ENCODE data around the gene PTPN9.

DNA sequence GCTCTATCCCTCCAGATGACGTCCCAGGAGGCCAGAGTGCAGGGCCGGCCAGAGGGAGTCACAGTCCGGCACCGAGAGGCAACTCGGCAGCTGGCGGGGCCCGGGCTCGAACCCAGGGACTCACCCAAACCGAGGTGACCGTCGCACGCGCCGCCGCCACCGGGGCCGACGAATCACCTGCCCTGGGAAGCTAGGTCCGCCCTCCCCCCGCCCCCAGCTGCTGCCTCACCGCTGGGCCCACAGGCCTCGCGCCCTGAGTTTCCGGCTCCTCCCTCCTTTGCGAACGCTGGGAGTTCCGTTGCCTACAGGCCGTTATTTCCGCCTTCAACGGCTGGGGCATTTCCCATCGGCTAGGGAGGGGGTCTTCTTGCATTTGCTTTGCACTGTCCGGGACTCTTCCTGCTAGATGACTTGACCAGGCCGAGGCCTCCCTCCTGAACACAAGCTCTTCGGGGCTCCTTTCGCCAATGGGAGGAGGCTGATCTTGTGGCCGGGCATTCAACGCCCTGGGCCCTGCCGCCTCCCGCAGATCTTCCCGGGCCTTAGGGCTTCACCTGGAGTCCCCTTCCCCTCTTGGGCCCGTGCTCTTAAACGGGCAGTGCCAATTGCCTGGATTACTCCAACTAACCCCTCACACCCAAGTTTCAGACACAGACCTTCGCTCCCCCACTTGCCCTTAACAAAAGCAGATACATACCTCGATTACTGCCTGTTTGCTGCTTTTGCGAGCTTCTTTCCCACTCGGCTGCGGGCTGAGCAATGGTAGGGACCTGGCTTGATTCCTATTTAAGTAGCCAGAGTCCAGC lies 46.6 kb upstream of the PTPN9 start, which contains the start of gene SNUPN:
- TF ChIP-seq, protein P1, sequence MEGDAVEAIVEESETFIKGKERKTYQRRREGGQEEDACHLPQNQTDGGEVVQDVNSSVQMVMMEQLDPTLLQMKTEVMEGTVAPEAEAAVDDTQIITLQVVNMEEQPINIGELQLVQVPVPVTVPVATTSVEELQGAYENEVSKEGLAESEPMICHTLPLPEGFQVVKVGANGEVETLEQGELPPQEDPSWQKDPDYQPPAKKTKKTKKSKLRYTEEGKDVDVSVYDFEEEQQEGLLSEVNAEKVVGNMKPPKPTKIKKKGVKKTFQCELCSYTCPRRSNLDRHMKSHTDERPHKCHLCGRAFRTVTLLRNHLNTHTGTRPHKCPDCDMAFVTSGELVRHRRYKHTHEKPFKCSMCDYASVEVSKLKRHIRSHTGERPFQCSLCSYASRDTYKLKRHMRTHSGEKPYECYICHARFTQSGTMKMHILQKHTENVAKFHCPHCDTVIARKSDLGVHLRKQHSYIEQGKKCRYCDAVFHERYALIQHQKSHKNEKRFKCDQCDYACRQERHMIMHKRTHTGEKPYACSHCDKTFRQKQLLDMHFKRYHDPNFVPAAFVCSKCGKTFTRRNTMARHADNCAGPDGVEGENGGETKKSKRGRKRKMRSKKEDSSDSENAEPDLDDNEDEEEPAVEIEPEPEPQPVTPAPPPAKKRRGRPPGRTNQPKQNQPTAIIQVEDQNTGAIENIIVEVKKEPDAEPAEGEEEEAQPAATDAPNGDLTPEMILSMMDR (IDR thresholded peaks at IDR 0.05; ENCODE audit: low read length), result no peak
- TF ChIP-seq EZH2phosphoT487 (IDR thresholded peaks at IDR 0.05; ENCODE audit: low read length) (no peak), EZH2 (optimal IDR thresholded peaks at IDR 0.05; ENCODE audit: low read depth, low read length) (no peak)

All from MM.1S (cell line).